HG03064 (cell line): ENCODE measurements around the gene GP1BB.

Experiments
- ATAC-seq: cut with Tn5 transposase; IDR thresholded peaks from one replicate; pipeline ENCODE4 v1.9.1; 2021; ENCODE audit warnings: low read depth; ENCODE audit not compliant: unreplicated experiment

GP1BB gene

DNA sequence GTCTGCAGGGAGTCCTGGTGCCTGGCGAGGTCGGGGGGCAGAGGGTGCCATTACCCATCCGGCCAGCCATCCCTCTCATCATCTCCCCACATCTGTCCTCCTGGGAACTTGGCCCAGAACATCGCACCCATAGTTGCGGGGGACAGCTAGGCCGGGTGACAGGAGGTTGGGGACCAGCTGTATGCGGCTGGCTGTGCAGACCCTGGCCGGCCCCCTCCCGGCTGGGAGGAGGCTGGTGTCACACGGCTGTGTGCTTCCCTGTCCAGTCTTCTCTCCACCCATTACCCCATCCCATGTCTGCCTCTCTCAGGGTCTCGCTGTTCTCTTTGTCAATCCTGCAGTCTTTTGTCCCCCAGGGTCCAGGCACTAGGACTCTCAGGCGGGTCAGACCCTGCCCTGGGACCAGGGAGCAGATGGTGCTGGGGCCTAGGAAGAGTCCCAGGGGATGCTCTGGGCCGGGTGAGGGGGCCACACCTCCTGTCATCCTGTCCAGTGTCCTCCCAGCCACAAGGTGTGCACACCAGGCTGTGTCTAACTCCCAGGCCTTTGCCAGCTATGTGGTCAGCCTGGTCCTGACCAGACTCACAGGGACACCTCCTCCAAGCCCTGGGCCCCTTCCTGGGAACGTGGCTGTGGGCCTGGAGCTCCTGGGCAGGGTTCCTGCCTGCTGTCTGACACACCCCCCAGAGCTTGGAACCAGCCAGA lies 30.8 kb downstream of the GP1BB start:
- ATAC-seq = no peak

- no peak for ATAC-seq
These were observed 31.4 kb downstream of the GP1BB start for GRCh38 chr22:19754701-19755144.

GRCh38 chr22:19755145-19755710 lies 31.9 kb downstream of the GP1BB start:
- no peak for ATAC-seq

GRCh38 chr22:19755722-19756287 lies 32.5 kb downstream of the GP1BB start:
- no peak for ATAC-seq

DNA sequence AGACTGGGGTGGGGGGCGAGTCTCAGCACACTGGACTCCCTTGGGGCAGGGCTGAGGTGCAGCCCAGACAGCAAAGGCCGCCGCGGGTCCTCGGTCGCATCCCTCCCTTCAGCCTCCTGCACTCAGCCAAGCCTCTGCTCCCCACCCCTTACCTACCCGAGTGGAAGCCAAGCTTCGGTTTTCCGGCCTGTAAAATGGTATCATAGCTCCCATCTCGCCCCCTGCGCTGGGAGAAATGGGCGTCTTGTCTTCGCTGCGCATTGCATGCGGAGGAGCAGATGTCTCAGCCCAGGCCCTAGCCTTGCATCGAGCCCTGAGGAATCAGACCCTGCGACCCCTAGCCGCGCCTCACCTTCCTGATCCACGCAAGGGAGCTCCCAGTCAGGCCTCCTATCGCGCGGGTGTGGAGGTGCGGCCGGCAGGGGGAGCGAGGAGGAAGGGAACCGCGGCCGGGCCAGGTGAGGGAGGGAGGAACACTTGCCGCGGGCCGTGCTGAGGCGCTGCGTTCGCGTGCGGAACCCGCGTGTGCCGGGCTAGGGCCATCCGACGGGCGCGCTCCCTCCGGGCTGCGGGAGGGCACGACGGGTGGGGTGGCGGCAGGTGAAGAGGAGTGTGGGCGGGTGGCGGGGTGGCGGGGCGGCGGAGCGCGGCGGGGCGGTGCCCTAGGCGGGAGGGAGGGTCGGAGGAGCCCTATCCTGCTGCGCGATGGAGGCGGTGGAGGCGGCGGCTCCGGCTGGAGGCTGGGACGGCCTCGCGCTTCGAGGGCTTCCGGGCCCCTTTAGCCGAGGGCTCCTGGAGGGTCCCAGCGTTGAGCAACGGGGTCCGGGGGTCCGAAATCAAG lies 33.2 kb downstream of the GP1BB start:
- no peak for ATAC-seq

DNA sequence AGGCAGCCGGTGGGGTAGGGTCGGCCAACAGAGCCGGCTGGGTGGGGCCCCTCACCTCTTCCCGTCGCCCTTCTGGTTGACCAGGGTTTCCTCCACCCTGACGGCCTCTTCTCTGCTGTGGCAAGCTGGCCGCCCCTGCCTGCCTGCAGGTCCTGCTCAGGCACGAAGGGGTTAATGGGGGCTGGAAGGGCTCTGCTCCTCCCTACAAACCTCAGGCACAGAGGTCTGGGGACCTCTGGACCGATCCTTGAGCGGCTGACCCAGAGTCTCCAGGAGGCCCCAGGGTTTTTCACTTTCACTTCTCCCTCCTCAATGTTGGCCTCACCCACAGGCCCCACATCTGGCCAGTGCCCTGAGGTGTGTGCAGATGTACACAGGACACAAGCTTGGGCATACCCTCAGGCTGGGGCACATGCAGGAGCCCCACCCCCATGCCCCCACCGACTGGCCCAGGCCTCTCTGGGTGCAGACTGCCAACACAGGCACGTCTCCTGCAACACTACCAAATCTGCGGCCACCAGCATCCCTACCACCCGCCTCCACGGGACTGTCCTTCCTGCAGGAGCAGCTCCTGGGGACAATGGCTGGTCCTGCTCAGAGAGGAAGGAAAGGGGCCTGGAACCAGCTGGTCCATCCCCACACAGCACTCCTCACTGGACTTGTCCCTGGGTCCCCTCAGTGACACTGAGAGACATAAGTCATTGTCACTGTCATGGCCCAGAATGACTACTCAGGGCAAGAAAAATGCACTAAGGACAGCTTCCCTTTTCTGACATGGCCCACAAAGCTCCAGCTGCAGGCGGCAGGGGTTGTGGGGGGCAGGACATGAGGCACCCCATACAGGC lies 34.0 kb downstream of the GP1BB start:
- ATAC-seq = no peak

GRCh38 chr22:19757985-19758895 lies 34.9 kb downstream of the GP1BB start:
- ATAC-seq = no peak

DNA sequence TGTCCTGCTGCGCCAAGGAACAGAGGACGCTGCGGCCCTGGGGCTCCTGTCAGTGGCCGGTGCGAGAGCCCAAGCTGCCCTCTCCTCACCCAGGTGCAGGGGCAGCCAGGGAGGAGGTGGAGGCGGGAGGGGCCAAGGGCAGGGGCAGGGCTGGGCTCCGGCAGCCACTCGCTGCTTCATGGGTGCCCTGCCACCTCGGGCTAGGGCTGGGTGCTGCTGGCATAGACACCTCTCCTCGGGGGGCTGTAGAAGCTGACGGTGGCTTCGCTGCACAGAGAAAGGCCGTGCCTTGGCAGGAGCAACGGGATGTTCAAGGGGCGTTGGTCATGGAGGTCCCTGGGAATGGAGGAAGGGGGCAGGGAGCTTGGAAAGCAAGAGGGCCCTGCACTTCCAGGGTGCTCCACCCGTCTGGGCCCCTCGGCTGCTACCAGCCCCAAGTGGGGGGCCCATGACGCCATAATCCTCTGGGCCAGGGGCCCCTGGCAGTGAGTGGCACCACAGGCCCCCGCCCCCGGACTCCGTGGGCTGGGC lies 35.6 kb downstream of the GP1BB start:
- ATAC-seq = no peak

DNA sequence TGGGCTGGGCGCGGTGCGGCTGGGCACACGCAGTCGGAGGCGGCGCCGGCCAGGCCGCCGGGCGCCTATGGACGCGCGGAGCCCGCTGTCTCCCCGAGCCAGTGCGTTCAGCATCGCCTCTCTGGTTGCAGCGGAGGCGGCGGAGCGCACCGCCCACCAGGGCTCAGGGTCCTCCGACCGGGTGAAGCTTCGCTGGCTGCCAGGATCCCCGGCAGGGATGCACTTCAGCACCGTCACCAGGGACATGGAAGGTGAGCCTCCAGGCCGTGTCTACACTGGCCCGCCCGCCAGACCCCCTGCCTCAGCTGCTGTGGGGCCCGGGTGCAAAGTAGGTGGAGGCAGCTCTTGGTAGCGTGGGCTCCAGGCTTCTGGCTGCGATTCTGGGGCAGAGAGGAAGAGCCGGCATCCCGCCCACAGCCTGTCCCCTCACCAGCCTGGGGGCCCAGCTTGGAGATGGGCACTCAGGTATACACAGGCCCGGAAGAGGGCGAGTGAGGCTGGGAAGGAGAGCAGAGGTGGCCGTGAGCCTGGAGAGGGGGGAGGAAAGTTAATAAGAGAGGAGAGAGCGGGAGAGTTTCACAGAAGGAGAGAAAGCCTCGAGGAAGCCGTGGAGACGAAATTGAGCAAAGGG lies 36.2 kb downstream of the GP1BB start:
- no peak for ATAC-seq

DNA sequence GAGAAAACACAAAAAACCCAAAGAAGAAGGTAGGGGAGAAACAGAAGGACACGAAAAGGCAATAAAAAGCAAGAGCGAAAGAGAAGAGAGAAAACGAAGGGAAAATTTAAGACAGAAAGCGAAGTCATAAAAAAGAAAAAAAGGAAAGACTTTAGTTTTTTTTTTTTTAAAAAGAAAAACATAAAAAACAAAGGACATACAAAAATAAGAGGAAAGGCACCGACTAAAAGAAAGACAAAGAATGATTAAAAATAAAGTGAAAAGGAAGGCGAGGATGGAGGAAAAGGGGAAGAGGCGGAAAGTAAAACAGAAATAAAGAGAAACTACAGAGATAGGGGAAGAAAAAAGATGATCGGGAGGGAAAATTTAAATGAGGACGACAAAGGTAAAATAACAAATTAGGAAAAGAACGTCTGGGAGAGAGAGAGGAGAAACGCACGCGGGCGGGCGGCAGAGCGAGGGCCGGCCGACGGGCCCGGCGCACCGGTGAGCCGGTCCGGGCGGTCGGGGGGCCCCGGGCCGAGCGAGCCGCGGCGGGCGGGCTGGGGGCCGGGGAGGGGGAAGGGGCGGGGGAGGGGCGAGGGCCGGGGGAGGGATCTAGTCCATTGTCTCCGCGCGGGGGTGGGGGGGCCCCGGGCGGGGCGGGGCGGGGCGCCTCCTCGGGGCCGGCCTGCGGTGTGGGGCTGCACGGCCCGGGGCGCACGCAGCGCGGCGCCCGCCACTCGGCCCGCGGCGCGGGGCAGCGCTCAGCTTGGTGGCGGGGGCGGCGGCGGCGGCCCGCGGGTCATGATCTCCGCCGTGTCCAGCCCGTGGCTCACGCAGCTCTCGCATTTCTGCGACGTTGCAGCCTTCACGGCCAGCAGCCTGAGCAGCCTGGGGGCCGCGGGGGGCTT lies 37.0 kb downstream of the GP1BB start, which contains the start of gene TBX1:
TBX1 (plus strand) TSS at position 721 of the 893 bp plus-strand sequence; CDS start at position 787, 66 bp downstream.
- ATAC-seq = no peak

- ATAC-seq = no peak
These were observed 37.8 kb downstream of the GP1BB start for GRCh38 chr22:19760951-19761724.

DNA sequence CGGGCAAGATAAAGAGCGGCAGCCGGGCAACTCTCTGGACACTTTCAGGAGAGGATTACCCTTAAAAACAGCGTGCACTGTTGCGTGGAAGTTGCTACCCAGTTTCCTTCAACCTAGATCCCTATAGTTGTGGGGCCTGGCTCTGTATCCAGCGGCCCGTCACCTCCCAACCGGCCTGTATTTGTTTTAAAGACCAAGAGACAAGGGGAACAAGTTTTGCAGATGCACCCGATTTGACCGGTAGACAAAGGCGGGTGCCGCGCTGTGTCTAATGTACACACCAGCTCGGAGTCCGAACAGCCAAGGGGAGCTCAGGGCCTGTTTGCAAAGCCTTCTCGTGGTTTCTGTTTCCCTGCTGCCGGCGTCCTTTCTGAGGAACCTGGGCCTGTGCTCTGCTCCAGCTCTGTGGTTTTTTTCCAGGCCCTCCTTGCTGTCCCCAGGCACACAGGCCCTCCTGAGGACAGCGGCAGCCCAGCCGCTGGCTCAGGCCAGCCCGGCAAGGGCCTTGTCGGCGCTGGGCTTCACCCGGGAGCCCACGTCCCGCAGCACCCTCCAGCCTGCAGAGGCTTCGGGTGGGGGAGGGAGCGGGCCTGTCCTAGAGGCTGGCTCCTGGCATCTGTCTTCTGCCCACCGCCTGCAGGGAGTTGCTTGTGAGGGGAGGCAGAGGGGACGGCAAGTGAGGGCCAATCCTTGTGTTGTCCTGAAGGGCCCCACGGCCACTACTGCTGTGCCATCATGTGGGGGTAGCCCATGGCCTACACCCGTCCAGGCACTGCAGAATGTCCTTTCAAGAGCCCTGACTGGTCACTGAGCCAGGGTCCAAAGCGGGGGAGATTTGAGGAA lies 38.6 kb downstream of the GP1BB start:
- no peak for ATAC-seq

GRCh38 chr22:19762568-19763457 lies 39.5 kb downstream of the GP1BB start:
- ATAC-seq = no peak

DNA sequence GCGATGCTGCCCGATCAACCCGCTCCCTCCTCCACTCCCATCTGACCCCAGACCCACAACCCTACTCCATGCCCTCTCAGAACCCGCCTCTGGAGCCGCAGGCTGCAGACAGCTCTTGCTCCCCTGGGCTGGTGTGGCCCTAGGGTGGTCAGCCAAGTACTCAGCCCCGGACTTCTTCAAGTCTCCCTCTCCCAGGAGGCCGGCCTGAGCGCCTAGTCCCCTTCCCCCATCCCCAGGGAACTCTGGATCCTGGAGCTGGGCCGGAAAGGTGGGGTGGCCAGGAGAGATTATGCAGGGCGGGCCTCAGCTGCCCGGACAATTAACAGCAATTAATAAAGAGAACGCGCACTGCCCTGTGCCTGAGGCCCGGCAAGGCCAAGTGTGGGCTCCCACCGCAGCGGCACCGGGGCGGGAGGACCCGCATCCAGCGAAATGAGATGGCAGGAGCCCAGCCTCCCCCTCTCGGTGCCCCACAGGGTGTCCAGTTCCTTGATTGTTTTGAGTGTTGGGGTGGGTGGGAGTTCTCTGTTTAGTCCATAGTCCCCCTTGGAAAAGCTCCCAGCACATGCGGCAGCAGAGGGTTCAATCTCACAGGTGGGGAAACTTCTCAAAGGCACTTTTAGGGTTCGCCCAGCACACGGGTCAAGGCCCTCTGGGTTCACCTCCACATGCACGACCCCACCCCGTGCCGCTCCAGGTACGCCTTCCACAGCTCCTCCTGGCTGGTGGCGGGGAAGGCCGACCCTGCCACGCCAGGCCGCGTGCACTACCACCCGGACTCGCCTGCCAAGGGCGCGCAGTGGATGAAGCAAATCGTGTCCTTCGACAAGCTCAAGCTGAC lies 40.3 kb downstream of the GP1BB start:
- no peak for ATAC-seq
